Astrocyte of the hippocampus (primary cell): ENCODE results near the gene DNAH3.

ENCODE experiments used
- DNase-seq: peaks from one replicate; pipeline ENCODE4 v3.0.0; 2011; ENCODE audit warnings: low read depth, low spot score

The DNAH3 gene

GRCh38 chr16:20883554-20884239 lies 266.9 kb downstream of the DNAH3 start:
- DNase-seq, result no peak
